Measurements from ENCODE around the gene E2F4.

E2F4 gene

DNA sequence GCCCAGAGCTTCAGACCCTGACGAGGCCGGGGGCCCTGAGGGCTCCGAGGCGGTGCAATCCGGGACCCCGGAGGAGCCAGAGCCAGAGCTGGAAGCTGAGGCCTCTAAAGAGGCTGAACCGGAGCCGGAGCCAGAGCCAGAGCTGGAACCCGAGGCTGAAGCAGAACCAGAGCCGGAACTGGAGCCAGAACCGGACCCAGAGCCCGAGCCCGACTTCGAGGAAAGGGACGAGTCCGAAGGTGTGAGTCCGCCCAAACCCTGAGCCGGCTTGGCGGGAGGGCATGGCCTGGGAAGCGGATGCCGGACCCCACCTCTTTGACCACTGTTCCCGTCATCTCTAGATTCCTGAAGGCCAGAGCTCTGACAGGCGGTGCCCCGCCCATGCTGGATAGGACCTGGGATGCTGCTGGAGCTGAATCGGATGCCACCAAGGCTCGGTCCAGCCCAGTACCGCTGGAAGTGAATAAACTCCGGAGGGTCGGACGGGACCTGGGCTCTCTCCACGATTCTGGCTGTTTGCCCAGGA is 17.2 kb upstream of the E2F4 start:
- no peak for DNase-seq

DNA sequence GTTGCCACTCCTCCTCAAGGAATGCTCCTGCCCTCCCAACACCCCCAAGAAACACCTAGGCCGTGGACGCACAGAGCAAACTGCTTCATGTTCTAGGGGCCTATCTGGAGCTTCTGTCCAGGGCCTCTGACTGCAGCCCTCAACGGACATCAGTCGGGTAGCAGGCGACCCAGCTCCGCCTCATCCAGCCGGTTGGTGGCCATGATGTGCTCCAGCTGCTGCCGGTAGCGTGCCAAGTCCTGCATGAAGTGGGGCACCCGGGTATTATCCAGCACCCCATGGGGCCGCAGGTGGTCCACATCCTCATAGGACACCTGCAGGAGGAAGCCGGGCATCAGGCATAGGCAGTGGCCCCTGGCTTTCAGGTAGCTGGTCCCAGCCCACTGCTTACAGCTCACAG is 15.3 kb upstream of the E2F4 start:
- DNase-seq: no peak

DNA sequence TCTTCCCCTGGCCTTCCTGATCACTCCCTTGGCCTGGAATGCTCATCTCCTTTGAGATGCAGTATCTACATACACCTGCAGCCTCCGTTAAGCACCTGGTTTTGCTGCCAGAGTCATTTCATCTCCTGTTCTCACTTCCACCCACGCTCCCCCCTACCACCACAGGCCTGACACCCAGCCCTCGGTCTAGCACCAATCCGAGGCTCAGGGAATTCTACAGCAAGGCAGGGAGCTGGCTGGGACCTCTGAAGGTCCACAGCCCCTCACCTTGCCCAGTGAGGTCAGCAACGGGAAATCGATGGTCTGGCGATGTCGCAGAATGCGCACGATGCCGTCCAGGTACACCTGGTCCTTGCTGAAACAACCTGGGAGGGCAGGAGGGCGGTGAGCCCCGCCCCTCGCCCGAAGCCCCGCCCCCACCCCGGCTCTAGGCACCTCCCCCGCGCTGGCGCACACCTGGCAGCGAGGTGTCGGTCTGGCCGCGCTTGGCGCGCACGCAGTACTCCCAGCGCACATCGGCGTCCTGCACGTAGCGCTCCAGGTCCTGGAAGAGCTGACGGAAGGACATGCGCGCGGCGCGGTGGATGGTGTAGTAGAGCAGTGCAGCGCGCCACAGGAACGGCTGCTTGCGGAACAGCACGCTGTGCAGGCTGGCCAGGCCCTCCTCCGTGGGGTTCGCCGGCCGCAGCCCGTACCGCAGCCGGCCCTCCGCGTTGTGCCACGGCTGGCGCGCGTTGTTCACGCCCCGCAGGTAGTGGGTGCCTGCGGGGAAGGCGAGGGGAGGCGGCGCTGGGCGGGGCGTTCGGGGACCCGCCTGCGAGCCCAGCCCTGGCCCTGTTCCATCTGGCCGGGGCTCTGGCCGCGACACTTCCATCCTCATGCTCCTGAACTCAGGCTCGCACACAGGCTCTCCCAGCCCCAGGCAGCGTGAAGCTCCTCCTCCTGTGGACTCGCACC is 13.9 kb upstream of the E2F4 start:
- DNase-seq: peak; percentile 53 to 69

DNA sequence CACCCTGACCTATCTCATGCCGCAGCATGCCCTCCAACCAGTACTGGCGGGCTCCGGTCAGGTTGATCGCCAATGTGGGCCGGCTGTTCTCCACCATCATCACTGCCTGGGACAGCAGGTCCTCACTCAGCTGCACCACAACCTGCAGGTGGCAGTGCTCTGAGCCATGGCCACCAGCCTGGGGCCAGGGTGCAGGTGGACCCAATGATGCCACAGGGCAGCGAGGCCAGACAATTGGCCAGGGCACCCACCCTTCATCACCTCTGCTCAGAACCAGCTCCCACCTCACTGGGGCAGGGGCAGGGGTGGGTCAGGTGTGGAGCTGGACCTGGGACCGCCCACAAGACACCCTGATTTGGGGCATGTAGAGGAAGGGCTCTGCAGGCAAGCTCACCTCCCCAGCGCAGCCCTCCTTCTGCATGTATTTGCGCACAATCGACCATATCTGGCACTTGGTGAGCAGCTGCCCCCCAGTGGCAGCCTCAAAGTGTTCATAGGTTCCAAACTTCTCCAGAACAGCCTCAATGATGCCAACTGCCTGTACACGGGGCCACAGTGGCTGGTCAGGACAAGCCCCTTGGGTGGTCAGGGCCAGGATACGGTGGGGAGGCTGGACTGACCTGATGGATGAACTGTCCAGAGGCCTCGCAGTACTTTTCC is 12.4 kb upstream of the E2F4 start:
- DNase-seq: no peak

DNA sequence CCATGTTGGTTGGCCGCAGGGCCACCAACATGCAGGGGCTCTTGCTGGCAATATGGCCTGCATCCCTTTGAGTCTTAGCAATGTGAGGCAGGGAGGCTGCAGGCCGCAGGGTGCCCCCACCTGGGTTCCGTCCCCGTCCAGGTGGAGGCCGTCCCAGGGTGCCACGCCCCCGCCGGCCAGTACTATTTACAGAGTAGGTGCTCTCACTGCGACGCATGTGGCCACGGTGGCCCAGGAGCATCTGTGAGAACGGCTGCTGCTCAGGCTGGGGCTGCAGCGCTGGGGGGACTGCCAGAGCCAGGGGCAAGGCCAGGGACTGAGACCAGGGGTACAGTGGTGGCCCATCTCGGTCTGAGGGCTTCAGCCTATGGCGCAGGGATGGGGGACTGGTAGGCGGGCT is 11.8 kb upstream of the E2F4 start:
- DNase-seq: no peak

DNA sequence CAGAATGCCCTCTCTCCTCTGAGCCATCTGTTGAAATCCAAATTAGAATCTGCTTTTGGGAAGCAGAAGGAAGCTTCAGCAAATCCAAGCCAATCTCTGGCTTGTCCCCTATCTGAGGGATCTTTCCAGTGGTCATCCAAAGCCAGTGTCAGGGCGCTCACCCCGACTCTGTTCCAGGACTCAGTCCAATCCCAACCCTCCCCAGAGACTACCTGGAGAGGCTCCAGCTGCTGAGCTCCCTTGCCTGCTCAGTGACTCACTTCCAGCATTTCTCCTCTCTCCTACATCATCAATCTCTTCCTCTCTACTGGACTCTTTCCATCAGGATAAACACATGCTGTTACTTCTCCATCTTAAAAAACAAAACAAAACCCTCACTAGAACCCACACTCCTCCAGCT is 10.6 kb upstream of the E2F4 start:
- DNase-seq: no peak

DNA sequence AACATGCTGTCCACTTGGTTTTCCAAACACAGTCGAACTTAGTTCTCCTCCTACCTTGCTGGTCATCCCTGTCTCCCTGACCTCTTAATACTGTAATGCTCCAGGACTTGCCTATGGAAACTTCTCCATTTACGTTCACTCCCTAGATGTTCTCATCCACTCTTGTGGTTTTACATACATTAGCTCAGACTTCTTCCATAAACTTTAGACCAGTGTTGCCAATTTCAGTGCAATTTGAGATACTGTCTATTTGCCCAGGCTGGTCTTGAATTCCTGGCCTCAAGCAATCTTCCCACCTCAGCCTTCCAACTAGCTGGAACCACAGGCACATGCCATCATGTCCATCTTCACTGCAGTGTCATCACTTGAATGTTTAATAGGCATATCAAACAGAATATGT is 9.7 kb upstream of the E2F4 start:
- no peak for DNase-seq

DNA sequence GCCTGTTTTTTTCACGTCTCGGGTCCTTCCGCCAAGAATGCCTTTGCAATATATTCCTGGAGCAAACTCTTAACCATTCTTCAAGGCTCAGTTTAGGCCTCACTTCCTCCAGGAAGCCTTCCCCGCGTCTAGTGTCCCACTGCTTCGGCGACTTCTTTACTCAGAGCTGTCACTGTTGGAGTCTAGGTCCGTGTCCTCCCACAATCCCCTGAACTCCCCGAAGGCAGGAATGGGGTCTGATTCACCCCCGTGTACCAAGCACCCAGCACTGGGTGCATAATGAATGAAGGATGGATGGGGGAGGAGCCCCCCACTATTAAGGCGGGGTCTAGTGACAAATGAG is 8.7 kb upstream of the E2F4 start:
- DNase-seq: no peak

DNA sequence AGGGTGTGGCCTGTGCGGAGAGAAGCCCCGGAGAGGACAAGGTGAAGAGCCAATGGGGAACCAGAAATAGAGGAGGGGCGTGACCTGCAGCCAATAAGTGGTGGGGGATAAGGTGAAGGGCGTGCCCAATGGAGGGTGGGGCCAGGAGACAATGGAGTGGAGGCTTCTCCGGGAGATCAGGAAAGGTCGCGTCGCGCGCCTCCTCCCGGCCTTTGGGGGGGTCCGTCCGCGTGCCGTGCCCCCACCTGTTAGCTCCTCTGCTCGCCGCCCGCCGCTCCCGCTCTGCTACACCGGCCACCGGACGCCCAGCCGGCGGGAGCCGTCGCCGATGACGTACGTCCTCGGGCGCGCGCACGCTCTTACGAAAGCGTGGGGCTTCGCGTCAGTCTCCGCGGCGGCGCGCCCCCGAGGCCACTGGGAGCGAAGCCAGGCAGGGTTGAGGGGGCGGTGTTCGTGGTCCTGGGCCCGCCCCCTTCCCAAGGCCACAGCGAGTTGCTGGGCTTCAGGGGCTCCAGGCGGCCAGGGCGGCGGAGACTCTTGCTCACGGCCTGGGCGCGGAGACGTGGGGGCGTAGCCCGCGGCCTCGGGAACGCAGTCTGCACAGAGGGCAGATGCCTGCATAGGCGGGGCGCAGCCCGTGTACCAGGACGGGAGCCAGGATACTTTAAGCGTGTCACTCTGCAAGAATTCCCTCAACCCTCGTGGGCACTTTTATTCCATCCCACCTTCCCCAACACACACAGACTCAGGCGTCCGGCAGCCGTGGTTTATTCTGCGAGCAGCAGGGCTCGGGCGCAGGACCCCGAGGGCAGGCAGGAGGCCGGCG is 8.1 kb upstream of the E2F4 start, which contains the start of gene MATCAP1:
MATCAP1 (minus strand) TSS at position 337 of the 826 bp plus-strand sequence. CDS start 3,353 bp downstream, outside the sequence.
- peak; percentile 95 to 96 for DNase-seq

DNA sequence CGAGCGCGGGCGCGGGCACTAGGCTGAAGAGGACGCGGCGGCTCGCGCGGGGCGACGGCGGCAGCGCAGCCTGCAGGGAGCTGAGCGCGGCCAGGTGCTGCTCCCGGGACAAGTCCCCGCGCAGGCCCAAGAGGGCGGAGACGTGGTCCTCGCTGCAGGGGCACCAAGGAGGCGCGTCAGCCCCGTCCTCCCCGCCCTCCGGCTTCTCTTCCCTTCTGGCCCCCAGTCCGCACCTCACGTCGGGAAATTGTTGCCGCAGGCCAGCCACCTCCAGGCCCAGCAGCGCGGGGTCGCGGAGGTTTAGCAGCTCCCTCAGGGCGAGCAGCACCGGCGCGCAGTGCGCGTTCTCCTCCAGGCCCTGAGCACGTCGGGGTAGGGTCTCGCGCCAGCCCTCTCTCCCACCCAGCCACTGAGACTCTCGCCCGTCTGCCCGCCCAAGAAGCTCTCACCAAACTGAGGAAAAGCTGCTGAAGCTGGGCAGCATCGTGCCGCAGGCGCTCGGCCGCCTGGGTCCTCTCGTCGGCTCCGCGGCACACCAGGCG is 7.4 kb upstream of the E2F4 start:
- DNase-seq: no peak

DNA sequence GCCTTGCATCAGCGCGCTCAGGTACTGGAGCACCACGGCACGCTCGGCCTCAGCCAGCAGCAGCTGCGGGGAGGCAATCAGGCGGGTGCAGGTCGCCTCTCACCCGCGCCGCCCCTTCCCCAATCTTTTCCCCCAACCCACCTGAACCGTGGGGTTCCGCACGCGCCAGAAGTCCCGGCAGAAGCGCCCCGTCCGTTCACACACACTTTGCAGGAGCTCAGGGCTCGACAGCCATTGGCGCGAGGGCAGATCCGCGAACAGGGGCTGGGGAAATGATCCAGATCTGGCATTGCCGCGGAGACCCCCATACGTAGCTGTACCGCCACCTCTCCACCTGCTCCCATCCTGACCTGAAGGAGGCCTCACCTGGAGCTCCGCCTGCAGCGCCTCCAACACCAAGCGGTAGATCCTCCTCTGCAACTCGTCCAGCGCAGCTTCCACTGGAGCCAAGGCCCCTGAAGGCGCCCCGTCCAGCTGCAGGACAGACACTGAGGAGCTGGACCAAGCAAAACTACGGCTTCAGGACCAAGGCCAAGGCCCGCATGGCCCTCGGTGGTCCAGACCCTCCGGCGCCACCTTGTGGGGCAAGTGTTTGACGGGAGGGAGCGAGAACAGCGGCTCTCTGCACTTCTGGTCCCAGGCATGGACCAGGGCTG is 6.8 kb upstream of the E2F4 start:
- DNase-seq: peak; percentile 92 to 93

DNA sequence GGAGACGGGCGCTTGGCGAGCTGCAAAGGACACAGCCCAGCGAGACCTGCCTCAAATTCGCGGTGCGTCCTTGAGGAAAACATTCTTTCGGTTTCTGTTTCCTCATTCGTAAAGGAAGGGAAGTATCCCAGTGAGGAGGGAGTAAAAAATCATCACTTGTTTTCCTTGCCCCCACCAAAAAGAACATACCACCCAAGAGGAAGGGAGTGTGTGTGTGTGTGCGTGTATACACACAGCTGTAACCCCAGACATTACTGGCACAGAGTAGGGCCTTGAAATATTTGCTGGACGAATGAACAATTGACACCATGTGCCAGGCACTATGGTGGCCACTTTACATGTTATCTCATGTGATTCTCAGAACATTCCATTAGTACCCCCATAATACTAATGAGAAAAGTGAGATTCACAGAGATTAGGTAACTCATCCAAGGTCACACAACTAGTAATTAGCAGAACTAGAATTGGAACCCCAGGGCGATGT is 6.3 kb upstream of the E2F4 start:
- no peak for DNase-seq

DNA sequence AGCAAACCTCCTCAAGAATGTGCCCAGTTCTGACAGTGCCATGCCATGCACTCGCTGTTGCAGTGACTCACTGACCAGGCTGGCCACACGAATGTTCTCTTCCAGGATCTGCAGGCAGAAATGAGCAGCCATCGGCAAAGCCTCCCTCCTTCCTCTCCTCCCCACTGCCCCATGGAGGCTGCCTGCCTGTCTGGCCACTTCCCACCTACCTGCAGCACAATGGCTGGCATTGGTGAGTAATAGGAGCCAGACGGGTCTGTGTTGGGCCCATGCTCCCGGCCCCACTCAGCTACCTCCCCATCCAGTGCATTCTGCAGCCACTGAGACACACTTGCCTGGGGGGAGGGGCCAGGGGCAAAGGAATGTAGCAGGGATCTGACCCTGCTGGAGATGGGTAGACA is 5.4 kb upstream of the E2F4 start:
- no peak for DNase-seq

DNA sequence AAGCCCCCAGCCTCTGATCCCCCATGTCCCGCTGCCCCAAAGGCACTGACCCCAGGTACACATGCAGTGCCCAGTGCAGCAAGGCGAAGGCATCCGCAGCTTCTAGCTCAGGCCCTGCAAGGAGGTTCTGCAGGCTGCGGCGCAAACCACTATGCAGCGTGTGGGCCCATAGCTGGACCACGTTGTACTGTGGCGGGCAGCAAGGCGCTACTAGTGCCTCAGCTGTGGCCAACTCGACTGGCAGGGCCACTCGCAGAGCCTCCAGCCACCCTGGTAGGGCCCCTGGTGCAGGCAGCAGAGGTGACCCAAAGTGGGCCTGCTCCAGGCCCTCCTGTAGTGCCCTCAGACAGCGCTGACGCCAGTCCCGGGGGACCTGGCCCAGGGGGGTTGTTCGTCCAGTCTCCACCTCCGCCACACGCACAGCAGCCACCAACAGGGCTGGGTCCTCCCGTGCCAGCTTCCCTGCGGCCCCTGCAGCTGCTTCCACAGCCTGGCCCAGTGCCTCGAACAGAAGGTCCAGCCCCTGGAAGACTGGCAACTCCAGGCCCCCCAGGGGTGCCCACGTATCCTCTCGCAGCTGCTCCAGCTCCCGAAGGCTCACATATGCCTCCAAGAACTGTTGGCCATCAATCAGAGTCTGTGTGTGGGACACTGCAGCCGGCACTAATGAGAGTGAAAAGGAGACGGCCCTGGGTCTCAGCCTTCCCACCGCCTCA is 4.6 kb upstream of the E2F4 start:
- DNase-seq: no peak

DNA sequence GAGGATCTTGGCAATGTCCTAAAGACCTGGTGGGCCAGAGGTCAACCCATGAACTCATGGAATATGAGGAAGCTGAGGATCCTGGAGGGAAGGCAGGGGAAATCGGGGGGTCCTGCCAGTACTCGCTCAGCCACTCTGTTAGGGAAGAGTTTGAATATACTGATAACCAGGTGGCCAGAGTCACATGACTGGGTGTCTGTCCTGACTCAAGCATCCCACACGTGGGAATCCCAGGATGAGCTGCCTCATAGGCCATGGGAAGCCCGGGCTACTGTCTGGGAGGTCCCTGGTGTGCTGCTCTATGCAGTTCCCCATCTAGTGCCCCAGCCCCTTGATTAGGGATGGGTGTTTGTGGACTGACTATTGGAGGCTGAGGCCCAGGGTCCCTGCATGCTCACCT is 3.6 kb upstream of the E2F4 start:
- DNase-seq: no peak

DNA sequence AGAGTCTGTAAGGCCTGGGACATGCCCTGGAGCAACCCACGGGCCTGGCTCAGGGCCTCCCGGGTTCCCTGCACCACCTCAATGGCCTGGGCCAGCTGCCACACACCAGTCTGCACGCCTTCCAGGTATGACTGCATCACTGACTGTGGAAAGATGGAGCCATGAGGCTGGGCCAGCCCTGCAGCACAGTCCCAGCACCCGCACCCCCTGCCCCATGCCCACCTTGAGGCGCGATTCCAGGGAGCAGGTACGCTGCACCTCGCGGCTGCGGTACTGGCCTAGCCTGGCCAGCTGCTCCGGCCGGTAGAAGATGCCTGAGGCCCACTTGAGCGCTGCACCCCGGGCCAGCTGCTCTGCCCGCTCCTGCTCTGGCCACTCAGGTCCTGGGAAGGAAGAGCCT is 3.2 kb upstream of the E2F4 start:
- no peak for DNase-seq

DNA sequence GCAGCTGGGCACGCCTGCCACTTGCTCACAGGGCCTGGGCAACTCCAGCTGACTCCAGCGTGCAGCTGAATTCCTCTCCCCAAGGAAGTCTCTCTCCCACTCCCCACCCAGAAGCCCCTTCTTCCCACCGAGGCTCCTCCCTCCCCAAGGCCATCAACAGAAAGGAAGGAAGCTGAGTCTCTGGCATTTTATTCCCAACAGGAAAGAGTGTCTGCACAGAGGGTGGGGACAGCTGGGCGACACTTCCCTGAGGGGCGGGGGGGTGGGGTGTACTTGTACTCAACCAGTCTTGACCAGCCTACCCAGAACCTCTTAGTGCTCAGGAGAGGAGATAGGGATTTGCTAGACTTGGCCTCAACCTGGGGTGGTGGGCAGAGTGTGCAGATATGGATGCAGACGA is 1.9 kb upstream of the E2F4 start, which contains the start of gene EXOC3L1:
EXOC3L1 (minus strand) TSS at position 96 of the 400 bp plus-strand sequence. CDS start 460 bp downstream, outside the sequence.
- DNase-seq: no peak

DNA sequence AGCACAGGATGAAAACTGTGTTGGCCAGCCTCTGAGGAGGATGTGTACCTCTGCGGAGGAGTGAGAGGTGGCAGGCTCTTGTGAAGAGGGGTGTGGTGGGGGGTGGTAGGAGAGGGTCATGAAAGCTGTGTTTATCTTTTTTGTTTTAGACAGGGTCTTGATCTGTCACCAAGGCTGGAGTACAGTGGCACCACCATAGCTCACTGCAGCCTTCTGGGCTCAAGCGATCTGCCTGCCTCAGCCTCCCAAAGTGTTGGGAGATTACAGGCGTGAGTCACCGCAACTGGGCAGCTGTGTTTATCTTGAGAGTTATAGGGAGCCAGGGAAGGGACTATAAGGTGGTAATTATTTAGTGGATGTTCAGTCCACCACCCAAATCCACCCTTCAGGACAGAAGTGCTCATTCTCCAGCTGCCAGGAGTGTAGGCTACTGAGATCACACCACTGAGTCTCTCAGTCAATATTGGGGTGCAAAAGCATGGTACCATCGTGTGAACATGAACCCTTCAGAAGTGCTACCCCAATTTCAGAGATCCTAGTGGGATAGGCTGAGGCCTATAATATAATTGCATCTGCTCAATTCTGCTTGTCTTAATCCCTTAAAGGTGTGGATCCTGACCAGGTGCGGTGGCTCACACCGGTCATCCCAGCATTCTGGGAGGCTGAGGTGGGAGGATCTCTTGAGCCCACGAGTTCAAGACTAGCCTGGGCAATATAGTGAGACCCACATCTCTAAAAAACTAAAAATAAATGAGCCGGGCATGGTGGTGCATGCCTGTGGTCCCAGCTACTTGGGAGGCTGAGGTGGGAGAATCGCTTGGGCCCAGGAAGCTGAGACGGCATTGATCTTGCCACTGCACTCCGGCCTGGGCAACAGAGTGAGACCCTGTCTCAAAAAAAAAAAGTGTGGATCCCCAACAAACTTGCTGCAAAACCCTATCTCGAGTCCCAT is 1.2 kb upstream of the E2F4 start:
- DNase-seq: no peak

DNA sequence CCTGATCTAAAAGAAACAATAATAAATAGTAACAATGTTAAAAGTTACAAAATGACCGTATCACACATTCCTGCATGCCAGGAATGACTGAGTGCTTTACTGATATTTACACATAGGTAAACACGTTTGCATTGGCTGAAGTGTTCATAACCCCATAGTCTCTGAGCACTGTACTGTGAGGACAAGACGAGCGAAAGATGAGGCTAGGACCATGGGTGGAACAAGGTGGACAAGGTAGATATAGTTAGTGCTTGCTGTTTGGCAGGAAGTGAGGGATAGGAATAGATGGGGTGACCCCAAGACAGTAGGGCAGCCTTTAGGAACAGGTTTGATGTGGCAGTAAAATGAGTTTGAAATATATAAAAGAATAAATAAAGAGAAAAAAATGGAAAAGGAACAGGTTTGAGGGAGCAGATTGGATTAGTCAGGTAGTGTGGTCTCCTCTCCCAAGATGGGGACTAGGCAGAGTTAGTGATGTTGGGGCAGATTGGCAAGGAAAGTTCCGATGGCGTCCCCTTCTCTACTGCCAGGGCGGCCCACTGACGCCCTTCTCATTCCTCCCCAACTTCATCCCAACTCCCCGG is 452 bp upstream of the E2F4 start:
- no peak for DNase-seq

Data from activated T-cell treated with anti-CD3 and anti-CD28 coated beads, Interleukin-2, amount 50 U/mL, for 48 hours (primary cell).